Mucosa of rectum (tissue), 2 donors: ENCODE results near the gene EFL1.
"Not testable (repeated sequence)": the region's sequence is repeated elsewhere in the genome, so short reads cannot be mapped to it uniquely, and the experiment has no call there.

ENCODE experiments used
- H3K27ac ChIP-seq, 2 donors: one replicate each; pipeline ENCODE4 v1.7.0; 2013; ENCODE audit warnings: inconsistent platforms in 2 of 2, low read depth in 2 of 2, low read length in 2 of 2
- H3K27me3 ChIP-seq, 2 donors: one replicate each; pipeline ENCODE4 v1.7.0; 2013; ENCODE audit warnings: low read length in 2 of 2; ENCODE audit not compliant: control insufficient read depth in 2 of 2, insufficient read depth in 2 of 2
- H3K36me3 ChIP-seq, 2 donors: one replicate each; pipeline ENCODE4 v1.7.0; 2013; ENCODE audit warnings: low read length in 2 of 2; ENCODE audit not compliant: control insufficient read depth in 2 of 2, insufficient read depth in 2 of 2
- H3K4me1 ChIP-seq, 2 donors: one replicate each; pipeline ENCODE4 v1.7.0; 2013; ENCODE audit warnings: low read length in 2 of 2, mild to moderate bottlenecking in 1 of 2; ENCODE audit not compliant: control insufficient read depth in 2 of 2, insufficient read depth in 2 of 2
- H3K4me3 ChIP-seq, 2 donors: one replicate each; pipeline ENCODE4 v1.7.0; 2013; ENCODE audit warnings: low read length in 2 of 2
- H3K9ac ChIP-seq, 2 donors: one replicate each; pipeline ENCODE4 v1.7.0; 2013; ENCODE audit warnings: low read length in 2 of 2, low read depth in 1 of 2, mild to moderate bottlenecking in 1 of 2
- H3K9me3 ChIP-seq, 2 donors: one replicate each; pipeline ENCODE4 v1.7.0; 2013; ENCODE audit warnings: low read length in 2 of 2; ENCODE audit not compliant: control insufficient read depth in 2 of 2
- donor health status: healthy.
- donor health status: Normal muscosa, but diverticular disease.

Gene EFL1

DNA sequence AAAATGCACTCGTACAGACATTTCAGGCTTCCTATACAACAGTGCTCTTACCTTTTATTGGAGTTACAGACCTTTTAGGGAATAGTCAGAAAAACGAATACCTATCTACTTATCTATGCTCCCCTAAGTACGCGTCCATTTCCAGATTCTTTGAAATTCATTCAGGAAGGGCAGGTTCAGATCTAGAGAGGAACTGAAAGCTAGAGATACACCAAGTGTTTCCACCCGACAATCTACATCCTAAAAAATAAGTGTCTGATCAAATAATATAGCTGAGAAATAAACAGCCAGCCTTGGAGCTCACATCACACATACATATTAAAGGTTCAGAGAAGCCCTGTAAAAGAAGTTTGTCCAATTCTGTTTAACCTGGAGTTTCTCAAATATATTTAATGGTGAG is 18.9 kb downstream of the EFL1 start:
- Histone ChIP-seq H3K4me1 (peaks cover 11 to 21% of the 10 kb centered on the region in 2 donors), H3K36me3 (peaks cover 11 to 13% of the 10 kb centered on the region in 2 donors)
- H3K4me3 ChIP-seq, H3K9me3 ChIP-seq, H3K27me3 ChIP-seq, H3K9ac ChIP-seq, H3K27ac ChIP-seq: not testable (repeated sequence)

DNA sequence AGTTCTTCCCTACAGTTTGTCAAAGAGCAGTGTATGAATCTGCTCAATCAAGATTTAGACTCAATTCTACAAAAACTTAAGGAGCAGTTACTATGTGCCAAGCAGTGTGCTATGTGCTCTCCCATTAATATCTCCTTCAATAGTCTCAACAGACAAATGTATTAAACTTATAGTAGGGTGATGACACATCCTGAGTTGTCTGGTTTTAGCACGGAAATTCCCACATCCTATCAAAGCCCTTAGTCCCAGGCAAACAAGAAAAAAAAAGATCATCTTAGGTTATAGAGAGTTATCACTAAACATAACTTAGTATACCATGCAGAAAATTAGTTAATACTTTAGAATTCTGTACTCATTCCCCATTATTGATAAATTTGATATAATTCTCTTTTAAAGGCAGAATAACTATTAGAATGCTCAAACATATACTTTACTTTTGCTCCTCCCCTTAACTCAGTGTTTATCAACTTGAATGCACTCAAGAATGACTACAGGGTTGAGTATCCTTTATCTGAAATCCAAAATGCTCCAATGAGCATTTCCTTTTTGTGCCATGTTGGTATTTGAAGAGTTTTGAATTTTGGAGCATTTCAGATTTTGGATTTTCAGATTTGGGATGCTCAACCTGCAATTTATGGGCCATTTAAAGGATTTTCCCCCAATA is 20.6 kb downstream of the EFL1 start:
- not testable (repeated sequence) for H3K27me3 ChIP-seq, H3K9ac ChIP-seq, H3K9me3 ChIP-seq, H3K4me3 ChIP-seq
- Histone ChIP-seq H3K36me3 (peaks cover 6 to 13% of the 10 kb centered on the region in 2 donors), H3K4me1 (peaks cover 14 to 31% of the 10 kb centered on the region in 2 donors), H3K27ac (peak overlapping the region; percentile 5 to 7)

DNA sequence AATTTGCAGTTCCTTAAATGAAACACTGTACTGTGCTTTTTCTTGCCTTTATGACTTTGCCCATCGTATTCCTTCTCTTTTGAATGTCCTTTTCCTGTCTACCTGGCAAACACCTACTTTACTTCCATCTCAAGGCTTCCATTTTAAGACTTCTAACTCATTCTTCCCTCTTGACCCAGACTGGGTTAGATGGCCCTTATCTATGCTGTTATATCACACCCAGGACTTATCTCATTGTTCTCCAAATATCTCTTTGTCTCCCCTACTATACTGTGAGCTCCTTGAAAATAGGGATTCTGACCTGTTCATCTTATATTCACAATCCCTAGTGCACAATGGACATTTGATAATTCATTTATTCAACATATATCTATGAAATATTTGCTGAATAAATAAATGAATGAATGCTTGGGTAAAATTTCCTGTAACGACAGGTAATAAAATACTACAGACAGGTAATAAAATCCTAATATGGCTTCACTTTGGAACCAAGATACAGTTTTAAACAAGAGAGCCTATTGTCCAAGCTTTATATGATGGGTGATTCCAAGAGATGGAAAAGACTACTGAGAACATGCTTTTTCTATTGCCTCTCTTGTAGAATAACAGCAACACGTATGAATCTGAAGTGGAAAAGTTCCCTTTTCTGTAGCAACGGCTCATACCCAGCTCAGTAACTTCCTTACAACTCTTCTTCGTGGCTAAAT is 22.7 kb downstream of the EFL1 start:
- Histone ChIP-seq H3K36me3 (peaks cover 2 to 11% of the 10 kb centered on the region in 2 donors), H3K27me3 (no peaks in the 10 kb centered on the region), H3K4me1 (peaks cover 14 to 31% of the 10 kb centered on the region in 2 donors), H3K27ac (peak overlapping the region; percentile 75 to 80), H3K9me3 (no peaks in the 10 kb centered on the region), H3K4me3 (peak overlapping the region in 1 of 2 donors; percentile 20), H3K9ac (no peak overlapping the region)

DNA sequence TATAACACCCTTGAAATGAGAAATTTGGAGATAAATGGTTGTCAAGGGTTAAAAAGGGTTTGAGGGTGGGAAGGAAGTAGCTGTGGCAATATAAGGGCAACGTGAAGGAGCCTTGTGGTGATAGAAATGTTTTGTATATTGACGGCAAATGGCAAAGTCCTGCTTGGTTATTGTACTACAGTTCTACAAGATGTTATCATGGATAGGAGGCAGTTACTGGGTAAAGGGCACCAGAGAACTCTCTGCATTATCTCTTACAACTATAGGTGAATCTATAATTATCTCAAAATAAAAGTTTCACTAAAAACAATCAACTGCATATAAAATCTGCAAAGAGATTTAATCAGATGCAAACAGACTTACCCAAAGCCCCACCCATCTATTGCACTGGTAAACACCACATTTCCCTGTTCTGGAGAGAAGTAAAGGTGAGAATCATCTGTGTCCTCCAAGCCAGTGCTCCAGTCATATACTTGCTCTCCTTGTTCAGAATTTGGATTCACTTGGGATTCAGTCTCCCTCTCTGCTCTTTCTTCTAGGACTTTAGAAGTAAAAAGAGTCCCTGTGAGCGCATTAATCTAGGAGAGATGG is 24.5 kb downstream of the EFL1 start:
- not testable (repeated sequence) for H3K36me3 ChIP-seq, H3K9ac ChIP-seq, H3K9me3 ChIP-seq, H3K4me3 ChIP-seq, H3K27me3 ChIP-seq
- Histone ChIP-seq H3K27ac (peak overlapping the region; percentile 75 to 80), H3K4me1 (peaks cover 14 to 31% of the 10 kb centered on the region in 2 donors)

DNA sequence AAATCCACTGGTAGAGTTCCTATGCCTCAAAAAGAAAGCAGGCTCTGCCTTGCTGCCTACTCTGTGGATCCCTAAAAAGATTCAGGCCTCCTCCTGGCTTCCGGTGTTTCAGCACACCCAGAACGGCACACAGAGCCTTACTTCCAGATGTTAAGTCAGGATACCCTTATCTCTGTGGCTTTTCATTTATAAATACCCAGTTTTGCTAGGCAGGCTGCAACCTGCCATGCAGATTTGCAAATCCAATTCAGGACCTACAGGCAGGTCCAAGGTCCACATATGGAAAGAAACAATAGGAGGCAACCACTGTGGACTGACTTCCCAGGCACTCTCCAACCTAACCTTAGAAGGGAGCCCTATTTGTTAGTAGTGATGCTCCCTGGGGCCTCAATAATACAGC is 30.7 kb downstream of the EFL1 start:
- H3K9ac ChIP-seq: no peak overlapping the region
- peak overlapping the region in 1 of 2 donors; percentile 39 for H3K4me3 ChIP-seq
- peaks cover 5 to 17% of the 10 kb centered on the region in 2 donors for H3K4me1 ChIP-seq
- no peaks in the 10 kb centered on the region for H3K9me3 ChIP-seq
- peak overlapping the region; percentile 38 to 62 for H3K27ac ChIP-seq
- H3K36me3 ChIP-seq: peaks cover 7% of the 10 kb centered on the region in 2 donors
- no peaks in the 10 kb centered on the region for H3K27me3 ChIP-seq

DNA sequence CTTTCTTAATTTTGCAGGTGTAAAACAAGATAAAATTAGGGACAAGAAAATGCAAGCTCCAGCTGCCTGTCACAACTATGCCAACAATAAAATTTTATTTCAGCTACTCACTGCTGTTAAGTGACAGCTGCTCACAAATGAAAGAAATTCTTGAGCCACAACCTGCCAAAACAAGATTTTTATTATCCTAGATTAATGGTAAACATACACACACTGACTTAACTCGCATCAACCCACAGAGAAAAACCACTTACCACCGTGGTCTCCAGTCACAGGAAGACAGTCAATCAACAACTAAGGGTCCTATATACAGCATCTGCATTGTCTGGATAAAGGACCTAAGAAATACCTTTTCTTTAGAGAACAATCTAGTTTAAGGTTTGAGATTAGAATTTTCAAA is 31.3 kb downstream of the EFL1 start:
- H3K36me3 ChIP-seq: peaks cover 7 to 9% of the 10 kb centered on the region in 2 donors
- H3K27me3 ChIP-seq: no peaks in the 10 kb centered on the region
- H3K4me3 ChIP-seq: no peak overlapping the region
- H3K27ac ChIP-seq: peak overlapping the region; percentile 38 to 62
- no peaks in the 10 kb centered on the region for H3K9me3 ChIP-seq
- H3K9ac ChIP-seq: no peak overlapping the region
- H3K4me1 ChIP-seq: peaks cover 5 to 17% of the 10 kb centered on the region in 2 donors

DNA sequence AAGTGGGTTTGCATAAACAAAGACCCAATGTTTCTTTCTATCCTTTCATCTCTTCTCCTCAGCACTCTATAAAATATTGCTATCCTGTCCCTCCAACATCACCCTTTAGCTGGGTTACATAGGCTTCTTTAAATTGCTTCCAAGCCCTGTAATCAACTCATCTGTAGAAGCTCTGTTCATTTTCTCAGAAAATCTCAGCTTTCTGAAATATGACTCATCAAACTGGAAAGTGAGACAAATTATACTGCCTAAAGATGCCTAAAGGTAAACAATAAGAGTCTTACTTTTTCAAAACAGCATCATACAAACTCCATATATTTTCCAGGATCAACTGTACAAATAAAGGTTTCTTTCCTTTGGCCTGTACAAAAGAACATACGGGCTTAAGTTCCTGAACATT is 33.8 kb downstream of the EFL1 start:
- Histone ChIP-seq H3K36me3 (peaks cover 10 to 11% of the 10 kb centered on the region in 2 donors), H3K27me3 (no peaks in the 10 kb centered on the region), H3K4me3 (no peak overlapping the region), H3K27ac (no peak overlapping the region), H3K4me1 (peaks cover 5 to 17% of the 10 kb centered on the region in 2 donors), H3K9ac (no peak overlapping the region), H3K9me3 (no peaks in the 10 kb centered on the region)

DNA sequence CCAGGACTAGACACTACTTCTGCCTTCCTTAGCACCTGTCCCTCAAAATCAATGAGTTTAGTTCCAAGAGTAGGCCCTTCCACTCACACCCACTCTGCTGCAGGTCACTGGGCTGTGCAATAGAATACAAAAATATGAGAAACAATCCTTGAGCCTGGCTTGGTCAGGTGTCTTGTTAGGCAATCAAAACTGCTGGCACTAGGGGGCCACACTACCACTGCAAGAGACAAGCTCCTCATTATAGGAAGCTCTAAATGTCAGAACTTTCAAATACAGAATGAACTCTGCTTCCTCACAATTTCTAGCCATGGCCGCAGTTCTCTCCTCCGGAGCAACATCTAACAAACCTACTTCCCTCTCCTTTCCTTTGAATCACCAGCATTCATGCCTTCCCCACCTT is 41.0 kb downstream of the EFL1 start:
- not testable (repeated sequence) for H3K4me3 ChIP-seq, H3K27me3 ChIP-seq, H3K27ac ChIP-seq, H3K4me1 ChIP-seq, H3K9me3 ChIP-seq, H3K9ac ChIP-seq
- peaks cover 8 to 13% of the 10 kb centered on the region in 2 donors for H3K36me3 ChIP-seq

DNA sequence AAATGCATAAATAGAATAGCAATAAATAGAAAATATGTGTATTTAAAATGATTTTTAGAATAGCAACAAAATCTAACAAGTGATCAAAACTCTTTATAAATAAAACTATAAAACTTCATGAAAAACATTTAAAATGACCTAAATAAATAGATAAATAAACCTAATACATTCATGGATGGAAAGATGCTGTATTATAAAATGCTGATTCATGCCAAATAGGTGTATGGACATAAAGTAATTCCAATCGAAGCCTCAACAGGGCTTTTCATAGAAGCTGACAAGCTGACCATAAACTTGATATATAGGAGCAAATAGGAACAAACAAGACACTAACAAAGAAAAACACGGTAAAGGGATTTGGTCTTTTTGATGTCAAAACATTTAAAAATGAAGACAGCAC is 46.4 kb downstream of the EFL1 start:
- not testable (repeated sequence) for H3K4me1 ChIP-seq, H3K9ac ChIP-seq, H3K27me3 ChIP-seq, H3K4me3 ChIP-seq, H3K27ac ChIP-seq, H3K9me3 ChIP-seq
- peaks cover 18 to 20% of the 10 kb centered on the region in 2 donors for H3K36me3 ChIP-seq

DNA sequence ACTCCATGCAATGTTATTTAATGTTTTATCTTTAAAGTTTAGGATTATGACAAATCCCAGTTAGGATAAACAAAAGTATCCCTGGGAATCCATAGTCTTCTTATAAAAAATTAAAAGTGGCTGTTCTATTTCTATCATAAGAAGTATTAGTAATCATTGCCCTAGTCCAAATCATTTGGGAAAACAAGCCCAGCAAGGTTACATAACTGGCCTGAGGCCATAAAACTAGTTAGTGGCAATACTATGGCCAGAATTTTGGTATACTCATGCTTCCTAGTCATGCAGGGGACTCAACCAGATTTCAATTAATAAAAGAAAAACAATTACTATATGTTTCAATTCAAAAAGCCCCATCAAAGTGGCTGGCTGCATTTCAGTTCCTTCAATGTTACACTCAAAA is 50.3 kb downstream of the EFL1 start:
- H3K27me3 ChIP-seq, H3K4me1 ChIP-seq, H3K9ac ChIP-seq, H3K4me3 ChIP-seq, H3K9me3 ChIP-seq, H3K27ac ChIP-seq: not testable (repeated sequence)
- peaks cover 12 to 22% of the 10 kb centered on the region in 2 donors for H3K36me3 ChIP-seq
